IMR-90 (cell line): ENCODE measurements around the gene CERK. TPM values are rescaled to one million over a fixed set of nuclear protein-coding genes. Genes with fewer than 3 reads are reported as not detected.
A peak's percentile ranks its signal among the peaks of the same experiment; 100 is the strongest.

Experiments used
- ATAC-seq: fragments of 200-7000 bp; cut with Tn5 transposase; 2 replicates; pipeline ENCODE4 v1.9.1; 2020; ENCODE audit warnings: low read depth, mild to moderate bottlenecking, moderate library complexity
- Bru-seq: library from RNA; stranded (reverse); fragments of 400-500 nt; gene quantifications from one replicate; lab custom pipeline; 2021; lab: Mats Ljungman, UMichigan
- BruChase-seq, 2 experiments: library from RNA; stranded (reverse); fragments of 400-500 nt; gene quantifications; one replicate each; lab custom pipeline; 2021; lab: Mats Ljungman, UMichigan
- BruUV-seq: library from RNA; stranded (reverse); fragments of 400-500 nt; replicated peaks from 2 replicates; lab custom pipeline; 2021; lab: Mats Ljungman, UMichigan
- CTCF ChIA-PET: fragments of 300-600 bp; formaldehyde crosslinking; extraction: SDS; loops from one replicate; lab custom pipeline; 2021; ENCODE audit warnings: antibody characterized with exemption; lab: Yijun Ruan, JAX
- POLR2A ChIA-PET: fragments of 300-600 bp; sonication (Branson Sonifier 250); formaldehyde crosslinking; loops from one replicate; lab custom pipeline; 2022; ENCODE audit warnings: antibody characterized with exemption; ENCODE audit not compliant: unreplicated experiment; lab: Charles Lee
- DNase-seq: peaks from one replicate; pipeline ENCODE4 v3.0.0; 2013
- H2AFZ ChIP-seq: replicated peaks from 2 replicates; pipeline ENCODE3; 2013; ENCODE audit warnings: low read length, mild to moderate bottlenecking; ENCODE audit not compliant: poor library complexity
- H2AK5ac ChIP-seq: 2 replicates; pipeline ENCODE4 v1.6.1; 2013; ENCODE audit warnings: low read depth, low read length, inconsistent platforms
- H2AK9ac ChIP-seq: replicated peaks from 2 replicates; pipeline ENCODE3; 2013; ENCODE audit warnings: mild to moderate bottlenecking, low read depth, low read length, moderate library complexity; ENCODE audit not compliant: poor library complexity
- H2BK120ac ChIP-seq: 2 replicates; pipeline ENCODE4 v1.6.1; 2013; ENCODE audit warnings: low read depth, low read length, inconsistent platforms
- H2BK15ac ChIP-seq: 3 replicates; pipeline ENCODE4 v1.6.1; 2013; ENCODE audit warnings: low read depth, low read length, inconsistent platforms
- H2BK20ac ChIP-seq: 2 replicates; pipeline ENCODE4 v1.6.1; 2013; ENCODE audit warnings: low read depth, mild to moderate bottlenecking, inconsistent platforms, low read length, moderate library complexity
- H2BK5ac ChIP-seq: 2 replicates; pipeline ENCODE4 v1.6.1; 2013; ENCODE audit warnings: mild to moderate bottlenecking, low read depth, low read length, inconsistent platforms; ENCODE audit not compliant: poor library complexity, severe bottlenecking
- H3K14ac ChIP-seq: replicated peaks from 2 replicates; pipeline ENCODE4 v1.6.1; 2013; ENCODE audit warnings: low read depth, low read length, inconsistent platforms
- H3K18ac ChIP-seq: 2 replicates; pipeline ENCODE4 v1.6.1; 2013; ENCODE audit warnings: low read depth, low read length, control low read depth
- H3K23ac ChIP-seq: 2 replicates; pipeline ENCODE4 v1.6.1; 2013; ENCODE audit warnings: low read depth, low read length, inconsistent platforms
- H3K27ac ChIP-seq: 2 replicates; pipeline ENCODE4 v1.5.1; 2013; ENCODE audit warnings: mild to moderate bottlenecking, control low read depth, low read length; ENCODE audit not compliant: insufficient read depth
- H3K27me3 ChIP-seq: 2 replicates; pipeline ENCODE4 v1.6.1; 2013; ENCODE audit warnings: low read length; ENCODE audit not compliant: control insufficient read depth, insufficient read depth
- H3K36me3 ChIP-seq: 2 replicates; pipeline ENCODE4 v1.6.1; 2013; ENCODE audit warnings: low read length, mixed read lengths; ENCODE audit not compliant: control insufficient read depth, insufficient read depth
- H3K4ac ChIP-seq: 2 replicates; pipeline ENCODE4 v1.6.1; 2013; ENCODE audit warnings: low read depth, low read length, inconsistent platforms
- H3K4me1 ChIP-seq: 2 replicates; pipeline ENCODE4 v1.6.1; 2013; ENCODE audit warnings: low read length, mixed read lengths; ENCODE audit not compliant: control insufficient read depth, insufficient read depth
- H3K4me2 ChIP-seq: 2 replicates; pipeline ENCODE4 v1.6.1; 2013; ENCODE audit warnings: low read depth, mild to moderate bottlenecking, control low read depth, low read length, moderate library complexity
- H3K4me3 ChIP-seq: 2 replicates; pipeline ENCODE4 v1.5.1; 2013; ENCODE audit warnings: low read depth, mild to moderate bottlenecking, control low read depth, low read length, moderate library complexity; ENCODE audit not compliant: insufficient read depth
- H3K56ac ChIP-seq: 2 replicates; pipeline ENCODE4 v1.6.1; 2013; ENCODE audit warnings: low read length, inconsistent platforms; ENCODE audit not compliant: insufficient read depth; ENCODE audit errors: extremely low read depth
- H3K79me1 ChIP-seq, 2 experiments: 2 replicates each; pipeline ENCODE4 v1.6.1; 2013; ENCODE audit warnings: low read length in 2 of 2, inconsistent platforms in 1 of 2, low read depth in 1 of 2
- H3K9ac ChIP-seq: 2 replicates; pipeline ENCODE4 v1.6.1; 2013; ENCODE audit warnings: low read depth, low read length, control low read depth
- H3K9me1 ChIP-seq: 2 replicates; pipeline ENCODE4 v1.6.1; 2013; ENCODE audit warnings: low read length, inconsistent platforms; ENCODE audit not compliant: insufficient read depth
- H3K9me3 ChIP-seq: 2 replicates; pipeline ENCODE4 v1.6.1; 2013; ENCODE audit warnings: low read length; ENCODE audit not compliant: control insufficient read depth, insufficient read depth
- H4K20me1 ChIP-seq: 2 replicates; pipeline ENCODE4 v1.6.1; 2013; ENCODE audit warnings: low read length, inconsistent platforms; ENCODE audit not compliant: insufficient read depth
- H4K5ac ChIP-seq: 2 replicates; pipeline ENCODE4 v1.6.1; 2013; ENCODE audit warnings: mild to moderate bottlenecking, low read depth, low read length, control low read depth
- H4K8ac ChIP-seq, 2 experiments: 2 replicates each; pipeline ENCODE4 v1.6.1; 2013; ENCODE audit warnings: low read depth in 2 of 2, low read length in 2 of 2, control low read depth in 1 of 2, inconsistent platforms in 1 of 2
- H4K91ac ChIP-seq: 2 replicates; pipeline ENCODE4 v1.6.1; 2013; ENCODE audit warnings: low read depth, low read length, inconsistent platforms; ENCODE audit not compliant: insufficient read depth
- BHLHE40 ChIP-seq: fragments of 150-350 bp; IDR thresholded peaks from 2 replicates; pipeline ENCODE4 v1.6.1; 2016; ENCODE audit warnings: mild to moderate bottlenecking, low read depth, low read length
- CEBPB ChIP-seq: IDR thresholded peaks from 2 replicates; pipeline ENCODE4 v1.6.1; 2012; ENCODE audit warnings: low read depth, low read length, improper control_type of control experiment
- FOS ChIP-seq: fragments of 150-350 bp; IDR thresholded peaks from 2 replicates; pipeline ENCODE4 v1.6.1; 2016; ENCODE audit warnings: low read depth, low read length
- MAZ ChIP-seq: IDR thresholded peaks from 2 replicates; pipeline ENCODE4 v1.6.1; 2012; ENCODE audit warnings: low read depth, mild to moderate bottlenecking, low read length, improper control_type of control experiment, moderate library complexity, borderline replicate concordance
- NFE2L2 ChIP-seq: fragments of 150-350 bp; IDR thresholded peaks from 2 replicates; pipeline ENCODE4 v1.6.1; 2016; ENCODE audit warnings: low read depth, mild to moderate bottlenecking, low read length
- POLR2A ChIP-seq: IDR thresholded peaks from 2 replicates; pipeline ENCODE4 v1.6.1; 2012; ENCODE audit warnings: mild to moderate bottlenecking, low read depth, low read length
- RAD21 ChIP-seq: IDR thresholded peaks from 2 replicates; pipeline ENCODE4 v1.6.1; 2012; ENCODE audit warnings: low read length, improper control_type of control experiment
- RCOR1 ChIP-seq: IDR thresholded peaks from 2 replicates; pipeline ENCODE4 v1.6.1; 2012; ENCODE audit warnings: mild to moderate bottlenecking, low read length, improper control_type of control experiment; ENCODE audit not compliant: insufficient replicate concordance
- RFX5 ChIP-seq: IDR thresholded peaks from 2 replicates; pipeline ENCODE4 v1.8.0; 2012; ENCODE audit warnings: low read depth, mild to moderate bottlenecking, low read length, moderate library complexity
- SMC3 ChIP-seq: fragments of 150-350 bp; IDR thresholded peaks from 2 replicates; pipeline ENCODE4 v1.6.1; 2016; ENCODE audit warnings: low read depth, mild to moderate bottlenecking, antibody characterized with exemption, low read length, moderate library complexity
- WGBS, 2 experiments: methylation state at CpG; one replicate each; pipeline versions ENCODE4 v1.1.5 to v1.1.7; 2013; ENCODE audit warnings: missing lambda C conversion rate in 2 of 2; ENCODE audit not compliant: insufficient read length in 1 of 2; ENCODE audit errors: extremely low coverage in 2 of 2; 5-methylcytosine and 5-hydroxymethylcytosine counted together
- dilution Hi-C: fragments of 300-500 bp; cut with HindIII; formaldehyde crosslinking; loops from one replicate; pipeline ENCODE4 v1.14.3; 2018; ENCODE audit warnings: low sequenced_read_pairs; ENCODE audit not compliant: unreplicated experiment
- in situ Hi-C: fragments of 300-500 bp; cut with MboI; formaldehyde crosslinking; loops from 3 replicates; pipeline ENCODE4 v1.14.3; 2019; ENCODE audit warnings: low sequenced_read_pairs, inconsistent platforms, mixed read lengths
- intact Hi-C: fragments of 100-400 bp; cut with micrococcal nuclease; formaldehyde crosslinking; loops from 2 replicates; pipeline ENCODE4 v1.10.0; 2022
- long read RNA-seq: library from polyadenylated mRNA; unstranded; transcript quantifications from one replicate; pipeline ENCODE4 v2.0.0, GENCODE V29; 2021; ENCODE audit not compliant: unreplicated experiment
- polyA plus RNA-seq, 3 experiments: library from polyadenylated mRNA; depleted of rRNA; stranded (reverse); fragments of >200 nt; gene quantifications; 2 replicates each; pipeline ENCODE4 v1.2.3, GENCODE V29; 2012; ENCODE audit warnings: low replicate concordance in 1 of 3
- total RNA-seq: library from RNA; depleted of rRNA; stranded (reverse); fragments of >200 nt; gene quantifications from 2 replicates; pipeline ENCODE4 v1.2.3, GENCODE V29; 2012; rRNA removed

The CERK gene
- 38.7 and 44.4 TPM in 2 replicates for total RNA-seq
- 22.8 and 25.3 TPM in 2 replicates for polyA plus RNA-seq (2012; rRNA removed)
- polyA plus RNA-seq (2012; cell fraction: cytosol; rRNA removed) = 14.3 and 18.5 TPM in 2 replicates
- 19.5 and 31.2 TPM in 2 replicates for polyA plus RNA-seq (2012; cell fraction: nucleus; rRNA removed; ENCODE audit: low replicate concordance)
- Bru-seq, nascent RNA = percentile 73 among the genes with signal in this experiment
- percentile 84 among the genes with signal in this experiment for BruChase-seq, experiment 1, labeled RNA remaining after a 6-hour chase
- percentile 81 among the genes with signal in this experiment for BruChase-seq, experiment 2, labeled RNA remaining after a 2-hour chase
- long read RNA-seq, full-length matches to known transcripts = 23 of 51 reads
- long read RNA-seq, partial matches to known transcripts = 2 of 51 reads
- long read RNA-seq, other reads (novel, unspliced or antisense) = 26 of 51 reads

- dilution Hi-C loops = no loop called here
- CTCF ChIA-PET = interaction anchor here (0.6 kb wide), 1 partner anchor 42 kb away, joined by 6 read pairs; no protein-coding TSS in a partner anchor
- Histone ChIP-seq H3K4me1 (peaks cover 31% of the 10 kb centered on the region), H4K20me1 (peaks cover 37% of the 10 kb centered on the region), H3K36me3 (no peaks in the 10 kb centered on the region), H3K9me3 (no peaks in the 10 kb centered on the region), H3K18ac (peak within 1 kb of the TSS; percentile 11; the same call in 1 of the 2 replicates), H2BK5ac (peak within 1 kb of the TSS; percentile 80), H3K9ac (peak within 1 kb of the TSS; percentile 64), H3K56ac (peak within 1 kb of the TSS; percentile 68; the same call in 1 of the 2 replicates), H3K9me1 (peaks cover 19% of the 10 kb centered on the region), H2AK5ac (peak within 1 kb of the TSS; percentile 95), H3K14ac (peak within 1 kb of the TSS; percentile 87), H3K79me1 (peaks cover 14 to 54% of the 10 kb centered on the region in 2 experiments; a peak in 3 of 4 replicates), H2BK20ac (no peak within 1 kb of the TSS), H3K4ac (peak within 1 kb of the TSS; percentile 88), H3K27me3 (no peaks in the 10 kb centered on the region), H4K8ac (peak within 1 kb of the TSS; percentile 33 to 80; a peak in 3 of 4 replicates), H4K5ac (peak within 1 kb of the TSS; percentile 5; the same call in 1 of the 2 replicates), H3K27ac (peak within 1 kb of the TSS; percentile 55), H2AK9ac (peak within 1 kb of the TSS; percentile 94), H3K4me3 (peak within 1 kb of the TSS; percentile 94), H3K23ac (peak within 1 kb of the TSS; percentile 91), H2BK120ac (peak within 1 kb of the TSS; percentile 39), H3K4me2 (peak within 1 kb of the TSS; percentile 67), H2BK15ac (peak within 1 kb of the TSS; percentile 28; the same call in 1 of the 3 replicates), H4K91ac (peak within 1 kb of the TSS; percentile 64), H2AFZ (peak within 1 kb of the TSS; percentile 91)
- POLR2A ChIA-PET = no interaction called here
- in situ Hi-C loops = no loop called here
- DNase-seq (peak; percentile 62), ATAC-seq (peak; percentile 89)
- no TSS peak for BruUV-seq
- TF ChIP-seq NFE2L2 = no peak
- TF ChIP-seq RCOR1 = no peak
- no peak for TF ChIP-seq BHLHE40
- no peak for TF ChIP-seq RFX5
- TF ChIP-seq FOS = no peak
- peak; percentile 67; the same call in 1 of the 2 replicates for TF ChIP-seq MAZ
- no peak for TF ChIP-seq CEBPB
- peak; percentile 63 for TF ChIP-seq POLR2A
- no peak for TF ChIP-seq RAD21
- TF ChIP-seq SMC3 = no peak
- intact Hi-C loops = loop anchor here (2.0 to 5.0 kb wide), 2 partner anchors 175 to 1754 kb away; no protein-coding TSS in a partner anchor
- WGBS, 2 experiments = 0% methylated on average over 26 of the region's 99 CpGs; no CpG with 5 or more reads in 1 of the 2 experiments
Measured at GRCh38 chr22:46737976-46738646, at the start of gene CERK. TSS of gene CERK (minus strand) at chr22:46738252. CDS start at chr22:46738148, 104 bp downstream.
